Endothelial cell (in vitro differentiated cells): ENCODE measurements around the gene LAP3. TPM values are rescaled to one million over a fixed set of nuclear protein-coding genes. Genes with fewer than 3 reads are reported as not detected.
A peak's percentile ranks its signal among the peaks of the same experiment; 100 is the strongest.

Experiments used
- DNase-seq: peaks from one replicate; pipeline ENCODE4 v3.0.0; 2021; ENCODE audit warnings: low spot score
- H3K27ac Mint-ChIP-seq: one replicate; pipeline ENCODE4 v1.8.0; 2021; ENCODE audit warnings: mixed read lengths, inconsistent platforms; ENCODE audit not compliant: unreplicated experiment
- H3K27me3 Mint-ChIP-seq: one replicate; pipeline ENCODE4 v1.8.0; 2021; ENCODE audit warnings: mild to moderate bottlenecking, moderate library complexity, mixed read lengths, inconsistent platforms; ENCODE audit not compliant: unreplicated experiment
- H3K36me3 Mint-ChIP-seq: one replicate; pipeline ENCODE4 v1.8.0; 2021; ENCODE audit warnings: mild to moderate bottlenecking, low read depth, mixed read lengths, inconsistent platforms; ENCODE audit not compliant: unreplicated experiment
- H3K4me1 Mint-ChIP-seq: one replicate; pipeline ENCODE4 v1.8.0; 2021; ENCODE audit warnings: mild to moderate bottlenecking, mixed read lengths, inconsistent platforms; ENCODE audit not compliant: unreplicated experiment
- H3K4me3 Mint-ChIP-seq: one replicate; pipeline ENCODE4 v1.8.0; 2021; ENCODE audit warnings: mild to moderate bottlenecking, mixed read lengths, inconsistent platforms; ENCODE audit not compliant: unreplicated experiment
- H3K9me3 Mint-ChIP-seq: one replicate; pipeline ENCODE4 v1.8.0; 2021; ENCODE audit warnings: mixed read lengths, inconsistent platforms; ENCODE audit not compliant: unreplicated experiment
- CTCF ChIP-seq: fragments of 200-600 bp; sonication (generic); IDR thresholded peaks from one replicate; pipeline ENCODE4 v1.5.0; 2021; ENCODE audit warnings: antibody characterized with exemption; ENCODE audit not compliant: unreplicated experiment
- total RNA-seq: library from RNA; stranded (reverse); fragmentation: NEBNext Ultra II Directional; extraction: Animal tissue kit (Norgen Biotek cat#: 25700); gene quantifications from one replicate; pipeline ENCODE4 v1.2.1, GENCODE V29; 2021; ENCODE audit not compliant: unreplicated experiment

The LAP3 gene
- total RNA-seq, 1 donor from 2014 or later = 150 TPM

- Mint-ChIP-seq H3K27me3 (peaks cover 13% of the 10 kb centered on the region), H3K4me3 (peak within 1 kb of the TSS; percentile 99), H3K36me3 (peaks cover 22% of the 10 kb centered on the region), H3K27ac (peak within 1 kb of the TSS; percentile 98), H3K4me1 (peaks cover 35% of the 10 kb centered on the region), H3K9me3 (no peaks in the 10 kb centered on the region)
- no peak for TF ChIP-seq CTCF
- DNase-seq = peak; percentile 90
Observed at GRCh38 chr4:17614416-17615299, 37.7 kb downstream of the LAP3 start, which contains the start of gene MED28. Gene MED28 (plus strand): TSS chr4:17614641. CDS start chr4:17614655, 14 bp downstream.

GRCh38 chr4:17616283-17616682 lies 39.3 kb downstream of the LAP3 start:
- Mint-ChIP-seq H3K9me3 (no peaks in the 10 kb centered on the region), H3K4me1 (peaks cover 35% of the 10 kb centered on the region), H3K4me3 (peak overlapping the region; percentile 84), H3K27me3 (peaks cover 13% of the 10 kb centered on the region), H3K36me3 (peaks cover 28% of the 10 kb centered on the region), H3K27ac (peak overlapping the region; percentile 50)
- no peak for DNase-seq
- no peak for TF ChIP-seq CTCF

GRCh38 chr4:17618926-17619325 lies 41.9 kb downstream of the LAP3 start:
- no peak overlapping the region for H3K4me3 Mint-ChIP-seq
- H3K27ac Mint-ChIP-seq = peak overlapping the region; percentile 14
- H3K27me3 Mint-ChIP-seq = peaks cover 13% of the 10 kb centered on the region
- H3K9me3 Mint-ChIP-seq = no peaks in the 10 kb centered on the region
- no peak for DNase-seq
- TF ChIP-seq CTCF = no peak
- H3K4me1 Mint-ChIP-seq = peaks cover 33% of the 10 kb centered on the region
- H3K36me3 Mint-ChIP-seq = peaks cover 45% of the 10 kb centered on the region

- Mint-ChIP-seq H3K4me3 (no peak overlapping the region), H3K9me3 (no peaks in the 10 kb centered on the region), H3K27me3 (peaks cover 9% of the 10 kb centered on the region)
Observed at GRCh38 chr4:17619416-17620105, 42.6 kb downstream of the LAP3 start.

More at GRCh38 chr4:17619416-17620105, 42.6 kb downstream of the LAP3 start:
- Mint-ChIP-seq H3K4me1 (peaks cover 26% of the 10 kb centered on the region), H3K27ac (peak overlapping the region; percentile 14), H3K36me3 (peaks cover 47% of the 10 kb centered on the region)
- TF ChIP-seq CTCF = no peak
- DNase-seq = no peak
